Bone marrow (tissue), 2 donors: ENCODE data around the gene CCNT1.
"Not testable (repeated sequence)": the region's sequence is repeated elsewhere in the genome, so short reads cannot be mapped to it uniquely, and the experiment has no call there.

Experiments used
- DNase-seq, 2 donors: peaks; one replicate each; lab custom pipeline; 2025; lab: John Stamatoyannopoulos, UW

Gene CCNT1

DNA sequence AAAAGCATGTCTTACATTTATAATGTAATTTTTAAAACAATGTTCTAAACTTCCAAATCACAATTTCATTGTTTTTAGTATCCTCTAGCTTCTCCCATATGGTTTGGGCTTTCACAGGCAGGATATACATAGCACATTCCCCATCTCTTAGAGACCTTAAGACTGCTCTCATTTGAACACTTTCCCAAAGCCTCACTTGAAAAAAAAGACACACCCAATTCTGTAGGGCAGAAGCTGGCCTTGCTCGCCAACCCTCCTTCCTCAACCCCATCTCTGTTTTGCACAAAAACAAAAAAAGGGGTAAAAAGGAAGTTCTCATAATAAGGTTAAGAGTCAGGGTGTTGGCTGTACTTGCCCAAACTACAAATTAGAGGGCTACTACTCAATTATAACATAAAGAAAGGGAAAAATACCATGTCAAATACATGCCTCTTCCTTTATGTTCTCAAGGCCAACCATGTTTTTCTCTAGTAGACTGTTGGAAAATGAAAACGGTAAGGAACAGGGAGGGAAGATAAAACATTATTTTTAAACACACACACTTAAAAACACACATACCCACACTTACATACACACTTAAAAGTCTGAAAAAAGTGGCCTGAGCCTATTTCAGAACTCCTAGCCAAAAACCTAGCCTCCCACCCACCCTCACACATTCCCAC is 24.6 kb downstream of the CCNT1 start:
- DNase-seq = no peak

DNA sequence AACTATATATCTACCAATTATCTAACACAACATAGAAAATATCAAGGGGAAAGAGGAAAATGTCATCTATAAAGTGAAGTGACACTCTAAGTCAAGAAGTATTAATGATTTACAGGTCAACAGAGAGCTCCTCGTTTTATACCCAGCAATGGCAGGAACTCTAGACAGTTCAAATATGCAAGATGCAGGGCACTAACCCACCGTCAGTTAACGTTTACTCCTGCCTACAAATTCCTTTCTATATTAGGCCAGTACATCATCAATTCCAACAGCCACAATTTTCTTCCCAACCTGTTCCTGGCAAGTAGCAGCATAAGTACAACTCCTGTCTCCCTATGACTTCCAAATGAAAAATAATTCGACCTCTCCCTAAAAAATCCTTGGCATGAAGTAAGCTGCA is 25.5 kb downstream of the CCNT1 start:
- DNase-seq = no peak

DNA sequence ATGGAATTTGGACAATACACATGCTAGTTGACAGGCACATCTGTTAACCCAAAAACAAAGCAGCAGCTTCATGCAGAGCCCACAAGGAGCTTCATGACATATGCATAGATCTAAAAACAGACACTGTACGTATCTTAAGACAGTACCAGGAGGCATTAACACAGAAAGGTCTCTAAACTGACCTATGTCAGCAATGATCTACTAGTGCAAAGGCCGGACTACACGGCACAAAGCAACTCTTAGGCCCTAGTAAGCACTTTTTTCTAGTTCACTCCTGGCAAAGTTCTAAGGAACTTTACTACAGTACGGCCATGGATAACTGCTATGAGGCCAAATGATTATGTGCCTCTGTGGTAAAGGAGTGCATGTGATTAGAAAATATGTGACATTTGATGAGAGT is 26.1 kb downstream of the CCNT1 start:
- no peak for DNase-seq

DNA sequence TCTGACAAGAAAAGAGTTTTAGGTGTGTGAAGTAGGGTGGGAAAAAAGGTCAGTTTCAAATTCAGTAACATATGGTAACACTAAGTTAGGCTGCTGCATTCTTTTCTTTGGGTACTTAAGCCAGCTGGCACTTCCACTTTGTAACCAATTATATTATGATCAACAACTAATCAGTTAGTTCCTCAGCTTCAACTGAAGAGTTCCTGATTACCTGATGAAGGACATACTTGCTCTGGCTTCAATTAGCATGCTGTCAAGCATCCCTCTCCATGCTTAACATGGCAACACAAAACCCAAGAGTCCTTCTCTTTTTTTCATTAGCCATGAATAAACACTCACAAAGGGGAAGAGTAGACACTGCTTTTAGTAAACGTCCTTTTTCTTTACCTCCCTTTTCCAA is 27.7 kb downstream of the CCNT1 start:
- DNase-seq = no peak

DNA sequence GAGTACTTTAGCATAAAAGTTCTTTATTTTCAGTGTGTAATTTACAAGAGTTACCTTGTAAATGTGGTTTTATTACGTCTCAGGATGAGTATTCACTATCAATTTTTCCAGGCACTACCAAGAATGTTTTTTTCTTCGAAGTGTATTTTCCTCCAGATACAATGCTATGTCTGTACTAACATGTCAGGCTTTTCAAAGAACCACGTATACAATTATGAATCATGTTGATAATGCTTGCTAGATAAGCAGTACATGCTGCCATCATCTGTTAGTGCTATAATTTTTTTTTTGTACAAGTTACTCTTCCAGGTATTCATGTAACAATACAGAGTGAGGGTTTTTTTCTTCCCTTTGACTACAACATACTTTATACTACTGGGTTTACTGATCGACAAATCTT is 28.9 kb downstream of the CCNT1 start:
- DNase-seq = no peak

DNA sequence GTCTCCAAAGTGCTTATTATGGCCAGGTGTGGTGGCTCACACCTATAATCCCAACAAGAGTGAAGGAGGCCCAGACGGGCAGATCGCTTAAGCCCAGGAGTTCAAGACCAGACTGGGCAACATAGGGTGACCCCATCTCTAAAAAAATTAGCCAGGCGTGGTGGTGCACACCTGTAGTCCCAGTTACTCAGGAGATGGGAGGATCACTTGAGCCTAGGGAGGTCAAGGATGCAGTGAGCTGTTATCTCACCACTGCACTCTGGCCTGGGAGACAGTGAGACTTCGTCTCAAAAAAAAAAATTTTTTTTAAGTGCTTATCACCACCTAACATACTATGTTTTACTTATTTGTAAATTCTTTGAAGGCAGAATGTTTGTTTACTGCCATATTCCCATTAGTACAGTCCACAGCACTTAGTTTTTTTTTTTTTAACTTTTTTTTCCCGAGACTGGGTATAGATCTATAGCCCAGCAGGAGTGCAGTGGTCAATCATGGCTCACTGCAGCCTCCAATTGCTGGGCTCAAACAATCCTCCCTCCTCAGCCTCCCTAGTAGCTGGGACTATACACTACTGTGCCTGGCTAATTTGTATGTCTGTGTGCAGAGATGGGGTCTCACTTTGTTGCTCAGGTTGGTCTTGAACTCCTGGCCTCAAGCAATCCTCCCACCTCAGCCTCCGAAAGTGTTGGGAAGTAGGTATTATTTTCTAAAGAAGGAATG is 29.7 kb downstream of the CCNT1 start:
- DNase-seq = no peak

DNA sequence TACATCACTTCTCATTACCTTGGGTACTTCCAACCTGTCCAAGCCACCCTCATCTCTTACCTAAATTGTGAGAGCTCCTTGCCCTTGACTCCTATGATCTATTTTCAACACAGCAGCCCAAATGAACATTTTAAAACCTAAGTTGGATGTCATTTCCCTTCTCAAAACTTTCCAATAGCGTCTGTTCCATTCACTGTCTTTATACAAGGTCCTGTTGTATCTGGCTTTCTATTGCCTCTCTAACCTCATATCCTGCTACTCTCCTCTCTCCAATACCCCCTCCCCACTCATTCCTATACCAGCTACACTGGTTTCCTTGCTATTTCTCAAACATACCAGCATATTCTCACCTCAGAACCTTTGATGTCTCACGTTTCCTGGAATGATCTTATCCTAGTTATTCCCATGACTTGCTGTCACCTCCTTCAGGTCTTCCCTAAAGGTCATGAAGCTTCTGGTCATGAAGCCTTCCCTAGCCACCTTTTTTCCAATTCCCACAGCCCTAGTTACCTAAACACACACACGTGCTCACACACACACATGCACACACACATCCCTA is 30.4 kb downstream of the CCNT1 start:
- DNase-seq = no peak

DNA sequence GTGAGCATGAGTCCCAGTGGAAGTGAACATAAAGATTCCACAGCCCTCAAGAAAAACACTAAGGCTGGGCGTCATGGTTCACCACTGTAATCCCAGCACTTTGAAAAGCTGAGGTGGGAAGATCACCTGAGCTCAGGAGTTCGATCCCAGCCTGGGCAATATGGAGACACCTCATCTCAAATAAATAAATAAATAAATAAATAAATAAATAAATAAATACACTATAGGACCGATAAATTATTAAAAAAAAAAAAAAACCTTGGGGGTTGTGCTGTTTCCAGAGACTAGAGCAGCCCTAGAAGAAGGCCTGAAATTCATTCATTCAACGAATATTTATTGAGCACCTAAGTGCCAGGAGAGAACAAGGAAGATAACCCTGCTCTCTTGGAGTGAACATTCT is 33.0 kb downstream of the CCNT1 start:
- DNase-seq = no peak

DNA sequence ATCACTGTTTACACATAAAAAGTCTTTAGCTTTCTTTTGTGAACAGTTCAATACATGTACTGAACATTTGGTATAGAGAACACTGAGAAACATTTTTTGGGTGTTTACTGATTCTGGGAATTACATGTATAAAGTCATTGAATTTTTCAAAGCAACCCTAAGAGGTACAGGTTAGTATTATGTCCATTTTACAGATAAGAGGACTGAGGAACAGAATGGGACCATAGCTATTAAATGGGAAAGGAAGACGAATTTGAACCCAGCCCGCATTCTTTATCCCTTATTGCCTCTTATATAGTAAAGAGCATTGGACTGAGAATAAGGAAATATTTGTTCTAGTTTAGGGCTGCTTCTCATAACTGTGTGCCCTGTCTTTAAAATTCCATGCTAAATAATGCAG is 33.6 kb downstream of the CCNT1 start:
- DNase-seq = no peak

DNA sequence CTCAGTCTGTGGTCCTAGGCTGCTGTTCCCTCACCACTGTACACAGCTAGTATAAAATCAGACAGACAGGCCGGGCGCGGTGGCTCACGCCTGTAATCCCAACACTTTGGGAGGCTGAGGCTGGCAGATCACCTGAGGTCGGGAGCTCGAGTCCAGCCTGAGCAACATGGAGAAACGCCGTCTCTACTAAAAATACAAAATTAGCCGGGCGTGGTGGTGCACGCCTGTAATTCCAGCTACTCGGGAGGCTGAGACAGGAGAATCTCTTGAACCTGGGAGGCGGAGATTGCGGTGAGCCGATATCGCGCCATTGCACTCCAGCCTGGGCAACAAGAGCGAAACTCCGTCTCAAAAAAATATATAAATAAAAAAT is 34.0 kb downstream of the CCNT1 start:
- not testable (repeated sequence) for DNase-seq

DNA sequence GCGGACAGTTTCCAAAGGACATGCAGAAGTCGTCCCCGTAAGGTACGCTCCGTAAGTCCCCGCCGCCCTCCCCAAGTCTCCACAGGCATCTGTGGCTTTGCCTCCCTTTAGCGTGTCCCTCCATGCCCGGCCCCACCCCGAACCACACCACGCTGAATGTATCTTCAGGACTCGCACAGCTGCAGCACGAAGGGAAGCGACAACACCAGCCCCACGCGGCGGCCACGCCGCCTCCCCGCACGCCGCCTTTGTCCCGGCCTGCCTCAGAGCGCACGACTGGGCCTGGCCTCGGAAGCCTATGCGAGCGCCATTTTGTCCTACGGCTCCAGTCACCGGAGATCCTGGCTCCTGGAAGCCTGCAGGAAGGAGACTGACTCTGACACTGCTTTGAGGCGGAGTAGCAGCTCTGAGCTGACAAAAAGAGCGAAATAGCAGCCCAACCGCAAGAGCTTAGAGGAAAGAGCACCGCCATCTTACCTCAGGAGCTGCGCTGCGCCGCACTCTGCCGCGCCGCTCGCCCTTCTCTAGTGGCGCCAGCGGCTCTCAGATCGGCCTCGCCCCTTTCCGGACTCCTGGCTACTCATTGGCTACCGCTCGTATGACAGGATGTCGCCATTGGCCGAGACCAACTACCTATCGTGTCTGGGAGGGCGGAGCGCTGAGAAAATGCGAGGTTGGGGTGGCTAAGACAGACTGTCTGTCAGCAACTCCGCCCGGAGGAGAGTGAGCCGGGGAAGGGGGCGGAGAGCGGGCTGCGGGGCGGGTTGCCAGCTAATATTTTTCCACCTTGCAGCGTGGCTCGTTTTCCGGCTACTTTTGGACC is 34.6 kb downstream of the CCNT1 start, which contains the start of gene KANSL2:
Gene KANSL2 (minus strand): TSS at position 529 of the 823 bp plus-strand sequence. CDS start 606 bp downstream, outside the sequence.
- DNase-seq = peak; percentile 94 to 97

DNA sequence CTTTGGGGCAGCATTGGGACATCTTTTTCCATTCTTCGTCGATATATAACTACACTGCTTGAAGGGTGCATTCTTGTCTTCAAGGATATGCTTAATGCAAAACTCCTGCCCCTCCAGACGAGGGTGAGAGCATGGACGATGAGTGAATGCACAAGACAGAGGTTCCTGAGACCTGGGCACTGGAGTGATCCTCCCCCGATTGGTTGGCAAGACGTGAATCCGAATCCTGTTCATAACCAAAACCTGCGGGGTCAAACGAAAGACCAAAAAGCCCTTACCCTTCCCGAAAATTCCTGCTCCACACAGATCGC is 35.2 kb downstream of the CCNT1 start:
- DNase-seq = no peak

DNA sequence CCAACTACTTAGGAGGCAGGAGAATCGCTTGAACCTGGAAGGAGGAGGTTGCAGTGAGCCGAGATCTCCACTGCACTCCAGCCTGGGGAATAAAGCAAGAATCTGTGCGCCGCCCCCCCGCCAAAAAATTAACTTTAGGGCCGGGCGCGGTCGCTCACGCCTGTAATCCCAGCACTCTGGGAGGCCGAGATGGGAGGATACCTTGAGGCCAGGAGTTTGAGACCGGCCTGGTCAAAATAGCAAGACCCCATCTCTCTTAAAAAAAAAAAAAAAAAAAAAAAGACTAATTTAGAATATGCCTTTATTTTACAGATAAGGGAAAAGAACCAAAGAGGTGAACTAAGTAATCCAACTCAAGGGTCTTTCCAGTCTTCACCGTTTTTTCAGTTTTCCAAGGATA is 35.6 kb downstream of the CCNT1 start:
- DNase-seq = no peak

DNA sequence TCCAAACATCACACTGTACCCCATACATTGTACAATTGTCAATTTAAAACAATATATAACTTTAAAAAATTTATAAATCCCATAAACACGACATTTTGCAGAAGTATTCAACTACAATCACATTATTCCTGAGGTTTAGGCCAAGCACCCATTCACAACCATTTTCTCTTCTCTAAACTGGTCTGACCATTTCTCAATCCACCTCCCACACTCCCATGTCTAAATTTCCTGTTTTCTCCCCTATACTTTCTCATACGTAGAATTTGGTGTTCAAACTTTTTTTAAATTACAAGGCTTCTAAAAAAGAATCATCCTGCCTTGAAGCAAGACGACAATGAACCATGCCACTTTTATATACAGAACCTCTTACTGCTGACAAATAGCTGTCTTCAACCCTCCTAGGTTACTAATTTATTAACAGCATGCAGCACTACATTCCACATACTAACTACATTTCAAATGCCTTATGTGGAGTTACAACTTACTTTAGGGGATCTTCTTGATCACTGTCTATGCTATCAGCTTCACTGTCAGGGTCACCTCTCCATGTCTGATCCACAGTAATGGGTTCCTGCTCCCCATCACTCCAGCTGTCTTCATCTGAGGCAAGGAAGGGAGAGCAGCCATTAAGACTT is 37.8 kb downstream of the CCNT1 start:
- no peak for DNase-seq

DNA sequence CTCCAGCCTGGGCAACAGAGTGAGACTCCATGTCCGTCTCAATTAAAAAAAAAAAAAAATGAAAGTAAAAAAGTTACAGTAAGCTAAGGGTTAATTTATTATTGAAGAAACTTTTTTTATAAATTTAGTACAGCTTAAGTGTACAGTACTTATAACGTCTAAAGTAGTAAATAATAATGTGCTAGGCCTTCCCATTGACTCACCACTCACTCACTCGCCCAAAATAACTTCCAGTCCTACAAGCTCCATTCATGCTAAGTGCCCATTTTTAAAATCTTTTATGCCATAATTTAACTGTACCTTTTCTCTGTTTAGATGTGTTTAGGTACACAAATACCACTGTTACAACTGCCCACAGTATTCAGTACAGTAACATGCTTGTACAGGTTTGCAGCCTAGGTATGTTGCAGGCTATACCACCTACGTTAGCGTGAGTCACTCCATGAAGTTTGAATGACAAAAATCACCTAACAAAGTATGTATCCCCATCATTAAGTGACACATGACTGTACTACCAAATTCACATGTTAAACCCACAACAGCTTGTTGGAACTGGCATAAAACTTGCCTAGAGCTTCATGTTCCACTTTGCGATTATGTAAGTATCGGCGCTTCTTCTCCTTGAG is 45.2 kb downstream of the CCNT1 start:
- DNase-seq = no peak

DNA sequence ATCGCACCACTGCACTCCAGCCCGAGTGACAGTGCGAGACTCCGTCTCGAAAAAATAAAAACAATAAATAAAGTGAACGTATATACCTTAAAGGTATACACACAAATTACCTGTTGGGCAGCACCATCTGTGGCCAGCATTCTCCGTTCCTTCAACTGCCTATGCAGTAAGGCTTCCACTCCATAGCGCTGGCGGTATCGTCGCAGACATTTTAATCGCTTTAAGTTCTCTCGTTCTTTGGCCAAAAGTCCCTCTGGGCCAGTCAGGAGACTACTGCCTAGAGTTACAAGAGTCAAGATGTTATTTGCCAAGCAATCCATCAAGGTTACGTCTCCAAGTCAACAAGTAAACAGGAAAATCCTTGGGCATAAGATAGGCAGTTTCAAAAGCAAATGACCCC is 47.5 kb downstream of the CCNT1 start:
- DNase-seq = no peak

DNA sequence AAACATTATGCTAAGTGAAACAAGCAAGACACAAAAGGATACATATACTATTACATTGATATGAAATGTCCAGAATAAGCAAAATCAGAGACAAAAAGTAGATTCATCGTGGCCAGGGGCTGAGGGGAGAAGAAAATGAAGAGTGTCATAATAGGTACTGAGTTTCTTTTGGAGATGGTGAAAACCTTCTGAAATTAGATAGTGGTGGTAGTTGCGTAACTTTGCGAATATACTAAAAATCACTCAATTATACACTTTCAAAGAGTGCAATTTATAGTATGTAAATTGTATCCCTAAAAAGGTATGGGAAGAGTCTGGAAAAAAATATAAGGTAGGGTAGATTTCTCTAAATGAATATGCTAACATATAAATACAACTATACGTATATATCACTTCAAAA is 56.6 kb downstream of the CCNT1 start:
- DNase-seq = no peak

DNA sequence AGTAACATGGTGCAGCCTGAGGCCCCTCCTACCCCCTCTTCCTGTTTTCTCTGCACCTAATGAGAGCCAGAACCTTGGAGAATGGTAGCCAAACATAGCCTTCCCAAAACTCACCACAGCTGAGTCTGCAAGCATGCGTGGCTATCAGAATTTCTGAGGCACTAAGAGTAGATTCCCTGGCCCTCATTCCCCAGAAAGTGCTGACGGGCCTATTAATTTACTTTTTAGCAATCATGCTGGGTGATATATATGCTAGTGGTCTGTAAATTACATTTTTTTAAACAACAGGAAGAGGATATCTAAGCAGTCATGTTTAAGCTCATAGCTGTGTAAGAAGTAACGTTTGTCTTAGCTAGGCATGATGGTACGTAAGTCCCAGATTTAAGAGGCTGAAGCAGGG is 64.8 kb downstream of the CCNT1 start:
- DNase-seq = no peak

DNA sequence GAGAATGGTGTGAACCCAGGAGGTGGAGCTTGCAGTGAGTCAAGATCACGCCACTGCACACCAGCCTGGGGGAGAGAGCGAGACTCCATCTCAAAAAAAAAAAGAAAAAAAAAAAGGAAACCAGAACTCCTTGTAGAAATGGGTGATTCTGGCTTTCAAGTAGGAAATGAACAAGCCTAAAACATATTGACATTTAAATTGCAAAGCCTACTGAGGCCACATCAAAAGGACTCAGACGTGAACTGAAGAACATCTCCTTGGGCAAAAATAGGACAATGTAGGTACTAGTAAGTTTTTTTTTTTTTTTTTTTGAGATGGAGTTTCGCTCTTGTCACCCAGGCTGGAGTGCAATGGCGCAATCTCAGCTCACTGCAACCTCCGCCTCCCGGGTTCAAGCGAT is 71.2 kb downstream of the CCNT1 start:
- not testable (repeated sequence) for DNase-seq

DNA sequence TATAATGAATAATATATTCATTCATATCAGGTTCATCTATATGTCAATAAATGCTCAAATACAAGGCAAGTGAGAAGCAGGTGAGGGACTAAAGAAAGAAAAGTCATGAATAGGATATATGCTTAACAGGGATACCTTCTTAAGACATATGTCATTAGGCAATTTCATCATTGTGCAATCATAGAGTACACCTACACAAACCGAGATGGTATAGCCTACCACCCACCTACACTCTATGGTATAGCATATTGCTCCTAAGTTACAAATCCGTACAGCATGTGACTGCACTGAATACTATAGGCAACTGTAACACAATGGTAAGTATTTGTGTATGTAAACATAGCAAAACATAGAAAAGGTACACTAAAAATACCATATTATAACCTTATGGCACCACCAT is 73.5 kb downstream of the CCNT1 start:
- no peak for DNase-seq

DNA sequence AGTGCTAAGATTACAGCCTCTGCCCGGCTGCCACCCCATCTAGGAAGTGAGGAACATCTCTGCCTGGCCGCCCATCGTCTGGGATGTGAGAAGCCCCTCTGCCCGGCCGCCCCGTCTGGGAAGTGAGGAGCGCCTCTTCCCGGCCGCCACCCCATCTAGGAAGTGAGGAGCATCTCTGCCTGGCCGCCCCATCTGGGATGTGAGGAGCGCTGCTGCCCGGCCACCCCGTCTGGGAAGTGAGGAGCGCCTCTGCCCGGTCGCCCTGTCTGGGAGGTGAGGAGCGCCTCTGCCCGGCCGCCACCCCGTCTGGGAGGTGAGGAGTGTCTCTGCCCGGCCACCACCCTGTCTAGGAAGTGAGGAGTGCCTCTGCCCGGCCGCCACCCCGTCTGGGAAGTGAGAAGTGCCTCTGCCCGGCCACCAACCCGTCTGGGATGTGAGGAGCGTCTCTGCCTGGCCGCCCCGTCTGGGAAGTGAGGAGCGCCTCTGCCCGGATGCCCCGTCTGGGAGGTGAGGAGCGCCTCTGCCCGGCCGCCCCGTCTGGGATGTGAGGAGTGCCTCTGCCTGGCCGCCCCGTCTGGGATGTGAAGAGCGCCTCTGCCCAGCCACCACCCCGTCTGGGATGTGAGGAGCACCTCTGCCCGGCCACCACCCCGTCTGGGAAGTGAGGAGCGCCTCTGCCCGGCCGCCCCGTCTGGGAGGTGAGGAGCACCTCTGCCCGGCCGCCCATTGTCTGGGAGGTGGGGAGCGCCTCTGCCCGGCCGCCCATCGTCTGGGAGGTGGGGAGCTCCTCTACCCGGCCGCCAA is 74.6 kb downstream of the CCNT1 start:
- DNase-seq = not testable (repeated sequence)
